ENCODE results near the gene SAP30BP.

DNA sequence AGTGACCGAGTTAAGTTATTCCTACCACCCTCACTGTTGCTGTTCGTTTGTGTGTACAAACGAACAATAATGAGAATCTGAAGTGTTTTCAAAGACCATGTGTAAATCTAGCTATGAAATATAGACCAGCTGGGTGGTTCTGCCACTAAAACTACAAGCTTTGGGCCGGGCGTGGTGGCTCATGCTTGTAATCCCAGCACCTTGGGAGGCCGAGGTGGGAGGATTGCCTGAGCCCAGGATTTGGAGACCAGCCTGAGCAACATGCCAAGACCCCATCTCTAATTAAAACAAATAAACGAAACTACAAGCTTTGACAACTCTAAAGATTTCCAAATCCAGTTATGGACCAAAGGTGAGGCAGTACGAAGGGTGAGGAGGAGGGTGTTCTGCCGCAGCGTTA is 1.2 kb upstream of the SAP30BP start:
- TF ChIP-seq FOXK2 (IDR thresholded peaks at IDR 0.05) (no peak), ZNF384 (IDR thresholded peaks at IDR 0.05) (no peak), TARDBP (IDR thresholded peaks at IDR 0.05) (no peak), HDGF (IDR thresholded peaks at IDR 0.05; ENCODE audit: borderline replicate concordance) (no peak), FOXM1 (IDR thresholded peaks at IDR 0.05; ENCODE audit: borderline replicate concordance) (no peak), FOXA1 (IDR thresholded peaks at IDR 0.05) (no peak), BHLHE40 (IDR thresholded peaks at IDR 0.05; ENCODE audit: borderline replicate concordance) (no peak), NFRKB (IDR thresholded peaks at IDR 0.05) (no peak), CTBP1 (IDR thresholded peaks at IDR 0.05; ENCODE audit: borderline replicate concordance) (no peak), ARNT (IDR thresholded peaks at IDR 0.05) (no peak), LEF1 (IDR thresholded peaks at IDR 0.05; ENCODE audit: borderline replicate concordance) (no peak)
- TF ChIP-seq, protein P1, sequence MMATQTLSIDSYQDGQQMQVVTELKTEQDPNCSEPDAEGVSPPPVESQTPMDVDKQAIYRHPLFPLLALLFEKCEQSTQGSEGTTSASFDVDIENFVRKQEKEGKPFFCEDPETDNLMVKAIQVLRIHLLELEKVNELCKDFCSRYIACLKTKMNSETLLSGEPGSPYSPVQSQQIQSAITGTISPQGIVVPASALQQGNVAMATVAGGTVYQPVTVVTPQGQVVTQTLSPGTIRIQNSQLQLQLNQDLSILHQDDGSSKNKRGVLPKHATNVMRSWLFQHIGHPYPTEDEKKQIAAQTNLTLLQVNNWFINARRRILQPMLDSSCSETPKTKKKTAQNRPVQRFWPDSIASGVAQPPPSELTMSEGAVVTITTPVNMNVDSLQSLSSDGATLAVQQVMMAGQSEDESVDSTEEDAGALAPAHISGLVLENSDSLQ (IDR thresholded peaks at IDR 0.05): no peak
